Epidermal melanocyte (primary cell): ENCODE data around the gene YAF2.

Source experiments
- DNase-seq: peaks from one replicate; pipeline ENCODE4 v3.0.0; 2011; ENCODE audit warnings: low spot score; ENCODE audit not compliant: insufficient read length

Gene YAF2

DNA sequence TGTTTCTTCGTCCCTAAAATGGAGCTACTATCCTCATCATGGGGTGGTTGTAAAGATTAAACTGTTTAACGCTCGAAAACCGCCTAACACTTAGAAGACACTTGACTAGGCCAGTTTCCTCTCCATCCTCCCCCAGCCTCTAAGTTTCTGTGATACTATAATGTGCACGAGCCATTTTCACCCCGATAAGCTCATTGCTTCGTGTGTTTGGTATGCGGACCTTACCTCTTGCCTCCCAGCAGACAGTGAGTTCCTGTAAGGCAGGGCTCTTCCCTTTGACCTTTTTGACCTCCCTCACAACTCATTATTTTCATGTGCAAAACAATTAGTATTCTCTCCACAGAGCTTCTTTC lies 92.9 kb downstream of the YAF2 start:
- DNase-seq, result no peak

- DNase-seq, result peak; percentile 81
Measured at GRCh38 chr12:42144408-42145196, 93.4 kb downstream of the YAF2 start, which contains the start of gene GXYLT1. GXYLT1 (minus strand) TSS chr12:42144874; CDS start chr12:42144646, 228 bp downstream.

DNA sequence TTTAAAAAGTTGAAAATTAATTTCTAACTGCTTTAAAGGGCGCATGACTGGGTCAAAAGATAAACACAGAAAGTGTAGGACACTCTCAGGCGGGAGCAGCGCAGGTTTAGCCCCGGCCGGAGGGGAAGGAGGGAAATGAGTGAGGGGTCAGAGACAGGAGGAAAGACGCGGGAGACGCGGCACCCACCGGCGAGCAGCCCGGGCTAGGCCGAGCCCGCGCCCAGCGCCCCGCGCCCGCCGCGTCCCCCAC lies 94.0 kb downstream of the YAF2 start:
- DNase-seq, result no peak

DNA sequence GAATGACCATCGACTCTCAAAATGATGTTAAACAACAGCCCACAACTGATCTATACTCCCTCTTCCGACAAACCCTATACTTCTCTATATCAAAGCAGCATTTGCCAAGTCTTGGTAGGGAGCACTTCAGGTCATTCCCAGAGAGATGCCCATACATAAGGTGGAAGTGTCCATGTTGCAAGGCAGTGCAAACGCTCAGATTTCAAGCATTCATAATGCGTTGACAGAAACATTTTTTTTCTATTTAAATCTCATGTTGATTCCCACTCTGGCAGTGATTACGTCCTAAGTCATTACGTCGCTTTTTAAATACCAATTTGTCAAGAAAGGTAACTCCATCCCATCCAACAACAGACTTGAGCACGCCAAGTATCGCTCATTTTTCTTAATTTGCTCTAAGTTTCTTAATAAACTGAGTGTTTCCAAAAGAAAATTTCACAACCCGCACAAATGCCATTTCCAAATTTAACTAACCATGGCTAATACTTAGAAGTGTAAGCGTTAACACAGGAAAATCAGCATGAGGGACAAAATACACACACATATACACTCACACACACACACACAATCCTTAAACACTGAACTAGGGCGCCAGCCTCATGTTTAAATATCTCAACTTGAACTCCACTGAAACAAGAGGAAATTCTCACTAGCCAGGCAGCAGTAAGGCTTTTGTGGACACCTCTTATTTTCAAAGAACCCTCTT lies 94.4 kb downstream of the YAF2 start:
- no peak for DNase-seq

DNA sequence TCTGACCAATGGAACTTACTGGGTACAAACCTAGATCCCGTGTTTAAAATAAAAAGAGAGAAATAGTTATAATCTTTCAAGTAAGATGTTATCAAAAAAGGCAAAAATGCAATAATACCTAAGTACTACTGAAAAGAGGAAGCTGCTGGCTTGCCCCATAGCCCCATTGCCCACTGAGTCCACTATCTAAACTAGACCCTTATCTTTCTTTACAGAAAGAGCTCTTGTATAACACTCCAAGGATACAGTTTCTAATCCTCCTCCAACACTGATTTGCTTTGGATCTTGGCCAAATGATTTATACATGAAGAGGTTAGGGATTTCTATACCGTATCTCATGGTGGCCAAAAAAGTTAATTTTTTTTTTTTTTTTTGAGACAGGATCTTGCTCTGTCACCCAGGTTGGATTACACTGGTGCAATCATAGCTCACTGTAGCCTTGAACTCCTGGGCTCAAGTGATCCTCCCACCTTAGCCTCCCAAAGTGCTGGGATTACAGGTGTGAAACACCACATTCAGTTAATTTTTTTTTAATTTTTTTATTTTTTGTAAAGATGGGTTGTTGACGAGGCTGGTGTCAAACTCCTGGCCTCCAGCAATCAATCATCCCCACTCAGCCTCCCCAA lies 96.0 kb downstream of the YAF2 start:
- no peak for DNase-seq

DNA sequence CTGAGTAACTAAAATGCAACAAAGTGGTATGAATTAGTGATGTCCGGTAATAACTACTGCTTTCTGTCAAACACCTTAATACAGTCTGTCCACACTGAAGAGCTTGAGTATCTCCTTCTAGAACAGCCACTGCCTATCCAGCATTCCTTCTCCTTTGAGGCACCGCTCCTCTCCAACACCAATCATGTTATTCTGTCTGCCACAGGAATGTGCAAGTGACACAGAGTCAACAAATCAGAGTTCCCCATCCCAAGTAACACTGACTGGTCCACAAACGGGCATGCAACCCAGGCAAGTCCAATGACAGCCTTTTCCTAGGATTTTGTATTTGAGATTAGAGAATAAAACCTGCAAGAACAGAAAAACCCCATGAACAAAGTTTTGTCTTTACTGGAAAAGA lies 97.1 kb downstream of the YAF2 start:
- DNase-seq, result no peak

DNA sequence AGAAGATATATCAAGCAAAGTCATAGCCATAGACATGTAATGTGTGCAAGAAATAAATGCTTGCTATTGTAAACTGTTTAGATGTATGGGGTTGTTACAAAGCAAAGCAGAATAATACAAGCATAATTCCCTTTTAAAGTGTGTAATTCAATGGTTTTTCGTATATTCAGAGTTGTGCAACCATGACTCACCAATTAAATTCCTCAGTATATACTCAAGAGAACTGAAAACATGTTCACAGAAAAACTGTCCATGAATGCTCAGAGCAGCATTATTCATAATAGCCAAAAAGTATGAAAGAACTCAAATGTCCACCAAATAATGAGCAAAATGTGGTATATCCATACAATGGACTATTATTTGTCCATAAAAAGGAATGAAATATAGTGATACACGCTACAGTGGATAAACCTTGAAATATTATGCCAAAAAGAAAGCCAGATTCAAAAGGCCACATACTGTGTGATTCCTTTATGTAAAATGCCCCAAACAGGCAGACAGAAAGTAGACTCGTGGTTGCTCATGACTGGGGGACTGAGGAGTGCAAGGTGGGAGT lies 102.7 kb downstream of the YAF2 start:
- DNase-seq, result no peak

GRCh38 chr12:42130672-42131402 lies 107.2 kb downstream of the YAF2 start:
- no peak for DNase-seq

- peak; percentile 53 for DNase-seq
Measured at GRCh38 chr12:42129595-42130204, 108.3 kb downstream of the YAF2 start.

- DNase-seq, result no peak
Measured at GRCh38 chr12:42128888-42129287, 109.2 kb downstream of the YAF2 start.

DNA sequence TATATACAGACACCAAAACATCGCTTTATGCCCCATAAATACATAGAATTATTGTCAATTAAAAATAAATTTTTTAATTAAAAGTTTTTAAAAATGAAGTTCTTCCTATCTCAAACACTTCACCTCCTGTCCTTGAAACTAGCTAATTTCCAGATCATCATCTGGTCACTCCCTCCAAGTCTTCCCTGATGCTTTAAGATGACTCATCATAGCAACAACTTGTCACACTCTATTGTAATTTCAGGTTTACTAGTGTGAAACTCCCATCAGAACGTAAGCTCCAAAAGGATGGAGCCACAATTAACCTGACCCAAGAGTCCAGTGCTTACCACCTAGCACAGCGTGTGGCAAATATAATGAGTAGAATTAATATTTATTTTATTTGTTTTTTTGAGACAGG lies 109.7 kb downstream of the YAF2 start:
- no peak for DNase-seq

DNA sequence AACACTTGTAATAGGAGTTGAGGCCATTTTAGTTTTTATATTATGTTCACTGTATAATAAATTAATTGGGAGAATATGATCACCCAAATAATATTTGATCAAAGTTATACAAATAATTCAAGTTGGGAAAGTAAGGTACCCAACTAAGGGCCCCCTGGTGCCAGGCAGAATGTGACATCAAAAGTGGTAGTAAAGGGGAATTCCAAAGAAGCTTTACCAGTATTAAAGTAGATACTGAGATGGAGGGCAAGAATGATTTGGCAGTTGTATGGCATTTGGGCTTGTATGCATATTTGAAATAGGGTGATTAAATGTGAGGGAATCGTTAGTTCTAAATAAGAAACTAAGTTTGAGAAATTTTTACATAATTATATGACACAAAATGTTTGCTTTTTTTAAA lies 111.1 kb downstream of the YAF2 start:
- no peak for DNase-seq

DNA sequence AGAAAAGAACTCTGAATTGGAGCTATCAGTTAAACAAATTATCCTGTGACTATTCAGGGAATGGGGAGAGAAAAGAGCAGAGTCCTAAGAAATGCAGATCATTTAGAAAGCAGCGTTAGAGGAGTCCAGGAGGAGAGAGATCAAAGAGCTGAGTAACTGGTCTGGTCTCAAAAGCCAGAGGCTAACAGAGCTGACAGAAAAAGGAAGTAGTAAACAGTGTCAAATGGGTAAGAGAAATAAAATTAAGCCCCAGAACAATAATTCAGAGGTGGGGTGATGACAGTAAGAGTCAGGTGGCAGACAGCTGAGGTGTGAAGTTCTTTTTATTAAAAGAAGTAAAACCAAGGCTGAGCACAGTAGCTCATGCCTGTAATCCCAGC lies 112.7 kb downstream of the YAF2 start:
- no peak for DNase-seq

DNA sequence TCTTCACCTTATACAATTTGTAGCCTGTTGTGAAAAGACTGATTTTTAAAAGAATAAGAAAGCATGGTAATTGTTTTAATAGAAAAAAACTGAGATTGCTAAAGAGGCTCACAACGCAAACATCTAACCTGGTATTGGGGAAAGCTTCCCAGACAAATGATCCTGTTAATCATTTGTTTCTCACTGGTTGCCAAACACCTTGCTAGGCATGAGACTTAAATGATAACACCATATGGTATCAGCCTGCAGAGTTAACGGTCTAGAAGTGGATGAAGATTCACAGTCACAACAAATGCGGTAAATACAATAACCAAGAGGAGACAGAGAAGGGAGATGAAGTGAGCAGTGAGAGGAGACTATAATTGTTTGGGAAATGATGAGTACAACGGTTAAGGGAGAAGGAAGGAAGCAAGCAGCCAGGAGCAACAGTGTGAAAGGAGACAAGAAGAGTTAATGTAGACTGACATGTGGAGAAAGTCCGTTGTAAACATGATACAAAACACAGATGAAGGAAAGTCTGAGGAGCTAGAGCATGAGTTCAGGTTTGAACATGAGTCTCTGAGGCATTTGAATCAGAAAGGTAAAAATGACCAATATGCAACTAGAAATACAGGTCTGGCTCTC lies 113.2 kb downstream of the YAF2 start:
- DNase-seq, result no peak

GRCh38 chr12:42119085-42119633 lies 118.9 kb downstream of the YAF2 start:
- DNase-seq, result no peak

- no peak for DNase-seq
Measured at GRCh38 chr12:42118136-42118879, 119.7 kb downstream of the YAF2 start.

DNA sequence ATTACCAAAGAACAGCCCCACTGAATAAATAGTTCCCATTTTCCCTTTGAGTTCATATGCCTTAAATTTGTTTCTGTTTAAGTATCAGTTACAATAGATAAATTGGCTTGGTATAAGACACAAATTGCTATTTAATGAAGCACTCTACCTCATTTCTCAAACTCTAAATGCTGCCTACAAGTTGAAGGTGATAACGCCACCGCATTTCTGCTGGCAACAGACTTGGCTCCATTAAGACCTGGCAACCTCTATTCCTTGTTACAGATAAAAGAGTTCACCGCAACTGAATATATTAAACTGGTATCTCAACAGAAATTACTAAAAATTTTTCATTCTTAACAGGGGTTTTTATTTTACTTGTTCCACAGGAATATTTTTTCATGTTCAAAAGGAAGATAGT lies 129.0 kb downstream of the YAF2 start:
- DNase-seq, result no peak
